Upper lobe of left lung (tissue), 4 donors: ENCODE data around the gene BLM.

Source experiments
- CTCF ChIP-seq, 6 experiments: fragments of 450-650 bp in 4 of 6; fragments of 200-600 bp in 2 of 6; sonication (generic) in 2 of 6; IDR thresholded peaks; one replicate each; pipeline ENCODE4 v1.5.1; 2016 to 2019; ENCODE audit warnings: antibody characterized with exemption in 6 of 6
- EP300 ChIP-seq, 4 donors: sonication (generic); formaldehyde crosslinking; IDR thresholded peaks; one replicate each; pipeline ENCODE4 v1.5.1; 2017; ENCODE audit warnings: antibody characterized with exemption in 4 of 4, control low read depth in 2 of 4
- POLR2A ChIP-seq, 4 donors: fragments of 450-650 bp; IDR thresholded peaks; one replicate each; pipeline ENCODE4 v1.5.1; 2016 to 2017; ENCODE audit warnings: antibody characterized with exemption in 4 of 4, mild to moderate bottlenecking in 2 of 4

GRCh38 chr15:90691982-90692773, 25.0 kb upstream of the BLM start:
- TF ChIP-seq CTCF (IDR thresholded peaks at IDR 0.05) (no peak), EP300 (IDR thresholded peaks at IDR 0.05) (no peak), POLR2A (IDR thresholded peaks at IDR 0.05) (no peak)
